ENCODE data around the gene PLEKHA6.

The PLEKHA6 gene

DNA sequence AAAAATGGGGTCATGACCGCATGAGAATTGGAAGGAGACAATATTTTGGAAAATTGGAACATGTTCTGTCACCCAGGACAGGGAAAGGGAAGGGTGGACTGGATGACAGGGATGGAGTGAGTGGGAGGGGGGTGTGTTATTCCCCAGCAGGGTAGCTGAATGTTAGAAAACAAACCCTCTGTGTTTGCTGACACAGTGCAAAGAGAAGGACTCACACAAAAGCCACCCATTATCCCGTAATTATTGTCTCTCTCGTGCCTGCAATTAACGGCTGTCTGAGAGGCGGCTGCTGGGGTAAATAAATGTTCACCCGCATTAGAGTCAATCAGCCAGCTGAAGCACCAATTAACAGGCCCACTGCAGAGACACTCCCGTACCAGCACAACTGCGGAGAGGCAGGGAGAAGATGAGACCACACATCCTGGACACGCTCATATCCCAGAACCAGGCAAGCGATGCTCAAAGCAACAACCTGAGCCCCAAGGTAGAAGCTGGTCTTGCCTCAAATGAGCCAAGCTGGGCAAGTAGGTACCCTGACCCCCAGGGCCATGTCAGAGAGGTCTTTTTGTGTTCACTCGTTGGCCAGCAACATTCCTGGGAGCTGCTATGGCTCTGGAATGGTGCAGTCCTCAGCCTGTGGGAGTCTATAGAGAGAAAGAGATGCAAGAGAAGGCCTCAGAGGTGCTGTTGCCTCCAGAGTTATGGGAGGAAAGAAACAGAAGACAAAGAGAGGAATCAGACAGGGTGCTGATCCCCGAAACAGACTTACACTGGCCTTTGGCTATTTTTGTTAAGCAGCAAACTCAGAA, 19.4 kb downstream of the PLEKHA6 start:
- DNase-seq (ENCODE audit: low spot score), result no peak
- TF ChIP-seq, protein P1, sequence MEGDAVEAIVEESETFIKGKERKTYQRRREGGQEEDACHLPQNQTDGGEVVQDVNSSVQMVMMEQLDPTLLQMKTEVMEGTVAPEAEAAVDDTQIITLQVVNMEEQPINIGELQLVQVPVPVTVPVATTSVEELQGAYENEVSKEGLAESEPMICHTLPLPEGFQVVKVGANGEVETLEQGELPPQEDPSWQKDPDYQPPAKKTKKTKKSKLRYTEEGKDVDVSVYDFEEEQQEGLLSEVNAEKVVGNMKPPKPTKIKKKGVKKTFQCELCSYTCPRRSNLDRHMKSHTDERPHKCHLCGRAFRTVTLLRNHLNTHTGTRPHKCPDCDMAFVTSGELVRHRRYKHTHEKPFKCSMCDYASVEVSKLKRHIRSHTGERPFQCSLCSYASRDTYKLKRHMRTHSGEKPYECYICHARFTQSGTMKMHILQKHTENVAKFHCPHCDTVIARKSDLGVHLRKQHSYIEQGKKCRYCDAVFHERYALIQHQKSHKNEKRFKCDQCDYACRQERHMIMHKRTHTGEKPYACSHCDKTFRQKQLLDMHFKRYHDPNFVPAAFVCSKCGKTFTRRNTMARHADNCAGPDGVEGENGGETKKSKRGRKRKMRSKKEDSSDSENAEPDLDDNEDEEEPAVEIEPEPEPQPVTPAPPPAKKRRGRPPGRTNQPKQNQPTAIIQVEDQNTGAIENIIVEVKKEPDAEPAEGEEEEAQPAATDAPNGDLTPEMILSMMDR (IDR thresholded peaks at IDR 0.05; ENCODE audit: borderline replicate concordance, control extremely low read depth, extremely low read depth, insufficient read depth, missing control alignments), result no peak
- in situ Hi-C loops (cut with MboI; ENCODE audit: low sequenced_read_pairs, unreplicated experiment), result no loop called here

DNA sequence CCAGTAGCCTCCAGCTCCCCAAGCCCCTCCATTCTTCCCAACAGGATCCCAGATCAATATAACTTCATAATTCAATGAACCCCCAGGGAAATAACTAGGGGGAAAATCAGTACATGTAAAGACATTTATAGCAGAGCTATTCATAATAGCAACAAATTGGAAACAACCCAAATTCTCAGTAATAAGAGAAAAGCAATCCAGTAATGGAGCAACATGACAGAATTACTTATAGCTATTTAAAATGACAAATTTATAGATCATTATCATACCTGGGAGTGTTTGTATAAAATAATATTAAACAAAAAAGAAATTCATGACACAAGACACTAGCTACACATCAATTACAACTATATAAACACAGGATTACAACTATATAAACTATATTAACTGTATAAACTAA, 20.2 kb downstream of the PLEKHA6 start:
- DNase-seq (ENCODE audit: low spot score), result no peak
- in situ Hi-C loops (cut with MboI; ENCODE audit: low sequenced_read_pairs, unreplicated experiment), result no loop called here
- TF ChIP-seq, protein P1 (IDR thresholded peaks at IDR 0.05; ENCODE audit: borderline replicate concordance, control extremely low read depth, extremely low read depth, insufficient read depth, missing control alignments), result no peak

DNA sequence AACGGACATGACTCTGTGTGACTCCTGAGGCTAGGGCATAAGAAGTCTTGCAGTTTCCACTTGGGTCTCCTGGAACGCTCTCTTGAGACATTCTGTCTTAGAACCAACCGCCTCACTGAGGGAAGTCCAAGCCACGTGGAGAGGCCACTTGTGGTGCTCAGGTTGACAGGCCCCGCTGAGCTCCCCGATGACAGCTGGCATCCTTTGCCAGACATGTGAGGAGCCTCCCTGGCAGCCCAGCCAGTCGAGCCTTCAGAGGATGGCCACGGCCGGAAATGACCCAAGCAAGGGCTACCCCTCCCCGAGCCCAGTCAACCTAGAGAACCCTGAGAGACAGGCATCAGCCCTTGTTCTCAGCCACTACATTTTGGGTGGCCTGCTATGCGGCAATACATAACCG, 20.7 kb downstream of the PLEKHA6 start:
- TF ChIP-seq, protein P1 (IDR thresholded peaks at IDR 0.05; ENCODE audit: borderline replicate concordance, control extremely low read depth, extremely low read depth, insufficient read depth, missing control alignments), result no peak
- in situ Hi-C loops (cut with MboI; ENCODE audit: low sequenced_read_pairs, unreplicated experiment), result no loop called here
- DNase-seq (ENCODE audit: low spot score), result no peak

DNA sequence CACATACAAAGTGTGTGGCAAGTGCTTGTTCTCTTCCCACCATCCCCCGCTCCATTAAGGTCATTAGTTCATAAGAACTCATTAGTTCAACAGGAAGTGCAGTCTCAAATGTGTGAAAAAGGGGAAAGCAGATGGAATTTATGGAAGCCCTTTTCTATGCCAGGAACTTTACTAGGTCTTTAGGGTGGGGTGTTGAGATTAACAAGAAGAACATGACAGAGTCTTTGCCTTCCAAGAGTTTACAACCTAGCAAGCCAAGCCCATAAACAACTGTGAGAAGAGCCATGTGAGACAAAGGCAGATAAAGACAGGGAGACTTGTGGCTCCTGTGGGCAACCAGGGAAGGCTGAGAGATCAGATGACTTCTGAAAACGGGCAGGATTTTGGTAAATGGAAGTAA, 21.4 kb downstream of the PLEKHA6 start:
- DNase-seq (ENCODE audit: low spot score), result no peak
- TF ChIP-seq, protein P1 (IDR thresholded peaks at IDR 0.05; ENCODE audit: borderline replicate concordance, control extremely low read depth, extremely low read depth, insufficient read depth, missing control alignments), result no peak
- in situ Hi-C loops (cut with MboI; ENCODE audit: low sequenced_read_pairs, unreplicated experiment), result no loop called here

DNA sequence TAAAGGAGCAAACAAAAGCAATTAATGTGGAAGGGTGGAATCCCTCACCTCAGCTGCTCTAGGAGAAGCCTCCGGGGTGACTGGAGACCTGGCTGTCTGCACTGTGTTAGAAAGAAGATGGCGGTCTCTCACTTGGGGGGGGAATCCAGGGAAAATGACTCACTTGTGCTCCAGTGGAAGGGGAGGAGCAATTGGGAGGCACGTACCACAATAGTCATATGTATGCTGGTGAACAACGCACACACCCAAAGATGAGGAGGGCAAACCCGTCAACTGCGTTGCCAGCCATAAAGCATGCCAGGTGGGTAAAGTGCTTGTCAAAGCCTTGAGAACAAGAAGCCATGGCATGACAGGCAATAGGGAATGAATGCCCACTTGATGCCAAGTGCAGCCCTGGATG, 22.1 kb downstream of the PLEKHA6 start:
- TF ChIP-seq, protein P1 (IDR thresholded peaks at IDR 0.05; ENCODE audit: borderline replicate concordance, control extremely low read depth, extremely low read depth, insufficient read depth, missing control alignments), result no peak
- DNase-seq (ENCODE audit: low spot score), result no peak
- in situ Hi-C loops (cut with MboI; ENCODE audit: low sequenced_read_pairs, unreplicated experiment), result no loop called here

DNA sequence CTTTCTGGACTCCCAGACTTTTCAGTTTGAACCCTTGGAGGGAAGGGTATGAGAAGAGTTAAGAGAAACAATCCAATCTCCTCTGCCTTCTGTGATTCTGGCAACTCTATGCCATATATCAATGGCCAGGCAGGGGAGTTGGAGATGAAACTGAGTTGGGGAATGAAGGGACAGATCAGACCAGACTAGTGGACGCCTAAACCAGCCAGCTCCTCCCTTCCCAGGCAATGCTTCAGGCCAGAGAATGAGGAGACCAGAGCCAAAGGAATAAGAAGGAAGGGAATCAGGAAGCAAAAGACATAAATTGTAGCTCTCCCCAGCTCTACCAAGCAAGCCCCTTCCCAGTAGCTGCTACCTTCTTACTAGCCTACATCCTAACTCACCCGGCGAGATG, 22.7 kb downstream of the PLEKHA6 start:
- TF ChIP-seq, protein P1 (IDR thresholded peaks at IDR 0.05; ENCODE audit: borderline replicate concordance, control extremely low read depth, extremely low read depth, insufficient read depth, missing control alignments), result no peak
- DNase-seq (ENCODE audit: low spot score), result no peak
- in situ Hi-C loops (cut with MboI; ENCODE audit: low sequenced_read_pairs, unreplicated experiment), result no loop called here
